Loucy (cell line): ENCODE measurements around the gene SGO1.

Experiments used
- H2AFZ ChIP-seq: fragments of 200-600 bp; sonication (generic); 2 replicates; pipeline ENCODE4 v1.6.0; 2016; ENCODE audit warnings: antibody characterized with exemption, mild to moderate bottlenecking, low read length, moderate library complexity
- H3F3A ChIP-seq: fragments of 200-600 bp; 2 replicates; pipeline ENCODE4 v1.6.0; 2016; ENCODE audit warnings: antibody characterized with exemption, low read depth, mild to moderate bottlenecking
- H3K27me3 ChIP-seq: fragments of 200-600 bp; sonication (generic); 2 replicates; pipeline ENCODE4 v1.6.1; 2014; ENCODE audit warnings: low read length, mild to moderate bottlenecking; ENCODE audit not compliant: insufficient read depth, poor library complexity, severe bottlenecking
- H3K36me3 ChIP-seq: fragments of 200-600 bp; sonication (generic); 2 replicates; pipeline ENCODE4 v1.6.1; 2016; ENCODE audit warnings: low read length; ENCODE audit not compliant: insufficient read depth
- H3K4me1 ChIP-seq: fragments of 200-600 bp; sonication (generic); 2 replicates; pipeline ENCODE4 v1.5.1; 2014; ENCODE audit warnings: low read length, mild to moderate bottlenecking; ENCODE audit not compliant: insufficient read depth, poor library complexity, severe bottlenecking
- H3K4me2 ChIP-seq: fragments of 200-600 bp; sonication (generic); 2 replicates; pipeline ENCODE4 v1.6.0; 2014; ENCODE audit warnings: antibody characterized with exemption, low read length, low read depth, mild to moderate bottlenecking; ENCODE audit not compliant: poor library complexity, severe bottlenecking
- H3K4me3 ChIP-seq: fragments of 200-600 bp; sonication (generic); 2 replicates; pipeline ENCODE4 v1.5.1; 2014; ENCODE audit warnings: low read length, mild to moderate bottlenecking, mixed read lengths; ENCODE audit not compliant: poor library complexity, severe bottlenecking
- H3K79me2 ChIP-seq: fragments of 200-600 bp; sonication (generic); 2 replicates; pipeline ENCODE4 v1.6.1; 2014; ENCODE audit warnings: low read length; ENCODE audit not compliant: insufficient read depth
- H3K9ac ChIP-seq: fragments of 200-600 bp; sonication (generic); 2 replicates; pipeline ENCODE4 v1.6.0; 2014; ENCODE audit warnings: mild to moderate bottlenecking, low read depth, low read length, moderate library complexity; ENCODE audit not compliant: poor library complexity, severe bottlenecking
- H3K9me2 ChIP-seq: fragments of 200-600 bp; sonication (generic); replicated peaks from 2 replicates; pipeline ENCODE4 v1.6.1; 2016; ENCODE audit warnings: low read depth, low read length, mixed read lengths
- H3K9me3 ChIP-seq: fragments of 200-600 bp; sonication (generic); 2 replicates; pipeline ENCODE4 v1.6.1; 2014; ENCODE audit warnings: mild to moderate bottlenecking, antibody characterized with exemption, low read length, low read depth; ENCODE audit not compliant: insufficient read depth
- H4K20me1 ChIP-seq: fragments of 200-600 bp; sonication (generic); 2 replicates; pipeline ENCODE4 v1.6.0; 2014; ENCODE audit warnings: antibody characterized with exemption, low read length, mild to moderate bottlenecking; ENCODE audit not compliant: insufficient read depth, poor library complexity, severe bottlenecking
- EZH2phosphoT487 ChIP-seq: fragments of 200-600 bp; IDR thresholded peaks from 2 replicates; pipeline ENCODE4 v1.6.1; 2018; ENCODE audit warnings: antibody characterized with exemption, mild to moderate bottlenecking, moderate library complexity, borderline replicate concordance
- TF ChIP-seq, protein P1 (sequence below): fragments of 200-600 bp; sonication (generic); conservative IDR thresholded peaks from 2 replicates; pipeline ENCODE4 v1.5.1; 2014; ENCODE audit warnings: mild to moderate bottlenecking, antibody characterized with exemption, low read length

SGO1 gene

GRCh38 chr3:20201143-20201542, 15.1 kb upstream of the SGO1 start:
- no peak overlapping the region for H2AFZ ChIP-seq
- H3K27me3 ChIP-seq = no peaks in the 10 kb centered on the region
- no peak overlapping the region for H3K9ac ChIP-seq
- no peaks in the 10 kb centered on the region for H3K36me3 ChIP-seq
- H3K4me2 ChIP-seq = no peak overlapping the region
- no peaks in the 10 kb centered on the region for H3K4me1 ChIP-seq
- no peaks in the 10 kb centered on the region for H3K9me3 ChIP-seq
- no peak overlapping the region for H3K4me3 ChIP-seq
- H3K79me2 ChIP-seq = no peaks in the 10 kb centered on the region
- H3F3A ChIP-seq = no peaks in the 10 kb centered on the region
- H4K20me1 ChIP-seq = no peaks in the 10 kb centered on the region
- TF ChIP-seq EZH2phosphoT487 = no peak
- TF ChIP-seq, protein P1, sequence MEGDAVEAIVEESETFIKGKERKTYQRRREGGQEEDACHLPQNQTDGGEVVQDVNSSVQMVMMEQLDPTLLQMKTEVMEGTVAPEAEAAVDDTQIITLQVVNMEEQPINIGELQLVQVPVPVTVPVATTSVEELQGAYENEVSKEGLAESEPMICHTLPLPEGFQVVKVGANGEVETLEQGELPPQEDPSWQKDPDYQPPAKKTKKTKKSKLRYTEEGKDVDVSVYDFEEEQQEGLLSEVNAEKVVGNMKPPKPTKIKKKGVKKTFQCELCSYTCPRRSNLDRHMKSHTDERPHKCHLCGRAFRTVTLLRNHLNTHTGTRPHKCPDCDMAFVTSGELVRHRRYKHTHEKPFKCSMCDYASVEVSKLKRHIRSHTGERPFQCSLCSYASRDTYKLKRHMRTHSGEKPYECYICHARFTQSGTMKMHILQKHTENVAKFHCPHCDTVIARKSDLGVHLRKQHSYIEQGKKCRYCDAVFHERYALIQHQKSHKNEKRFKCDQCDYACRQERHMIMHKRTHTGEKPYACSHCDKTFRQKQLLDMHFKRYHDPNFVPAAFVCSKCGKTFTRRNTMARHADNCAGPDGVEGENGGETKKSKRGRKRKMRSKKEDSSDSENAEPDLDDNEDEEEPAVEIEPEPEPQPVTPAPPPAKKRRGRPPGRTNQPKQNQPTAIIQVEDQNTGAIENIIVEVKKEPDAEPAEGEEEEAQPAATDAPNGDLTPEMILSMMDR = no peak
- H3K9me2 ChIP-seq = no peaks in the 10 kb centered on the region

DNA sequence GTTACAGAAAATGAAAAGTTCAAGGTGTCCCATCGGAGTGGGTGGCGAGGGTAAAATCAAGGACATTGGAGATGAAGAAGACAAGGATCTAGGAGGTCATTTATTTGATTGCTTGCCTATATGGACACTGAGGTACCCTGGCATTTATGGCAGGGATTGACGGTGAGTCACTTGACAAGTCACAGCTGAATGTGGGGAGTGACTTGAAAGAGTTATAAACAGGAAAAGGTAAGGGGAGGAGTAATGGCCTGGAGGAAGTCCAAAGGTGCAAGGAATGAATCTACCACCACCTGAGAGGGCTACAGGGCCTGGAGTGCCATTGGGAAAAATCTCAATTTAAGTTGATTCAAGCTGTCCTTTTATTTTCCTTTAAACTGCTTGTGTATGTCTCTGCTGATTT, 11.8 kb upstream of the SGO1 start:
- Histone ChIP-seq H3K36me3 (no peaks in the 10 kb centered on the region), H2AFZ (no peak overlapping the region), H4K20me1 (no peaks in the 10 kb centered on the region), H3K4me1 (no peaks in the 10 kb centered on the region), H3K79me2 (no peaks in the 10 kb centered on the region), H3F3A (no peaks in the 10 kb centered on the region), H3K4me3 (no peak overlapping the region), H3K4me2 (no peak overlapping the region), H3K27me3 (no peaks in the 10 kb centered on the region), H3K9me2 (no peaks in the 10 kb centered on the region), H3K9ac (no peak overlapping the region), H3K9me3 (no peaks in the 10 kb centered on the region)
- no peak for TF ChIP-seq EZH2phosphoT487

- no peaks in the 10 kb centered on the region for H3K79me2 ChIP-seq
- no peaks in the 10 kb centered on the region for H3K36me3 ChIP-seq
- no peak overlapping the region for H3K4me2 ChIP-seq
- no peak overlapping the region for H2AFZ ChIP-seq
- H3K9me2 ChIP-seq = no peaks in the 10 kb centered on the region
- no peaks in the 10 kb centered on the region for H4K20me1 ChIP-seq
- no peaks in the 10 kb centered on the region for H3K27me3 ChIP-seq
- H3K4me1 ChIP-seq = no peaks in the 10 kb centered on the region
- no peaks in the 10 kb centered on the region for H3F3A ChIP-seq
- no peak for TF ChIP-seq EZH2phosphoT487
- TF ChIP-seq, protein P1 = no peak
- H3K4me3 ChIP-seq = no peak overlapping the region
- no peak overlapping the region for H3K9ac ChIP-seq
- H3K9me3 ChIP-seq = no peaks in the 10 kb centered on the region
These were observed 8.9 kb upstream of the SGO1 start for GRCh38 chr3:20194793-20195460.

DNA sequence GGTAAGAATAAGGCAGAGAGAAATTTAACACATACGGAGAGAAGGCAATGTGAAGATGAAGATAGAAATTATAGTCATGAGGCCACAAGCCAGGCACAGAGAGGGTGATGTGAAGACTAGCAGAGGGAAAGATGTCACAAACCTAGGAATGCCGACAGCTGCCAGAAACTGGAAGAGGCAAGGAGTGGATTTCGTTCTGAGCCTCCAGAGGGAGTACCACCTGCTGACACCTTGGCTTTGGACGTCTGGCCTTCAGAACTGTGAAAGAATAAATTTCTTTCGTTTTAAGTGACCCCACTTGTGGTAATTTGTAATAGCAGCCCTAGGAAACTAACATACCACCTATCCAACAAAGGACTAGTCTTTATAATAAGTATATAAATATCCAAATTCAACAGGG, 5.0 kb upstream of the SGO1 start:
- Histone ChIP-seq H3K4me2 (no peak overlapping the region), H4K20me1 (no peaks in the 10 kb centered on the region), H3K36me3 (no peaks in the 10 kb centered on the region), H2AFZ (no peak overlapping the region), H3F3A (no peaks in the 10 kb centered on the region), H3K4me3 (no peak overlapping the region), H3K27me3 (no peaks in the 10 kb centered on the region), H3K9me2 (no peaks in the 10 kb centered on the region), H3K9ac (no peak overlapping the region), H3K9me3 (no peaks in the 10 kb centered on the region), H3K79me2 (no peaks in the 10 kb centered on the region), H3K4me1 (peaks cover 8% of the 10 kb centered on the region)
- TF ChIP-seq, protein P1 = no peak
- no peak for TF ChIP-seq EZH2phosphoT487
